ENCODE results near the gene PLTP.
A peak's percentile ranks its signal among the peaks of the same experiment; 100 is the strongest.

PLTP gene

GRCh38 chr20:45920462-45921336 lies 8.7 kb upstream of the PLTP start:
- H3K36me3 ChIP-seq (ENCODE audit: control insufficient read depth in 1 of 2, insufficient read depth in 2 of 2, low read length in 2 of 2): no peaks in the 10 kb centered on the region
- H3K9me3 ChIP-seq (ENCODE audit: control insufficient read depth in 1 of 2, low read length in 2 of 2): no peaks in the 10 kb centered on the region
- H3K4me1 ChIP-seq (ENCODE audit: control insufficient read depth in 1 of 2, insufficient read depth in 2 of 2, low read length in 2 of 2): peaks cover 5 to 26% of the 10 kb centered on the region in 2 donors
- H3K9ac ChIP-seq (ENCODE audit: low read depth in 1 of 2, low read length in 2 of 2): no peak overlapping the region
- no peaks in the 10 kb centered on the region for H3K27me3 ChIP-seq (ENCODE audit: control insufficient read depth in 1 of 2, insufficient read depth in 2 of 2, low read length in 2 of 2)
- no peak overlapping the region for H3K4me3 ChIP-seq (ENCODE audit: low read depth in 1 of 2, low read length in 2 of 2)
- H3K27ac ChIP-seq (ENCODE audit: low read depth, low read length): no peak overlapping the region

- Histone ChIP-seq H3K9ac (ENCODE audit: low read depth in 1 of 2, low read length in 2 of 2) (no peak overlapping the region), H3K4me3 (ENCODE audit: low read depth in 1 of 2, low read length in 2 of 2) (no peak overlapping the region), H3K27me3 (ENCODE audit: control insufficient read depth in 1 of 2, insufficient read depth in 2 of 2, low read length in 2 of 2) (no peaks in the 10 kb centered on the region), H3K27ac (ENCODE audit: low read depth, low read length) (peak overlapping the region; percentile 14), H3K36me3 (ENCODE audit: control insufficient read depth in 1 of 2, insufficient read depth in 2 of 2, low read length in 2 of 2) (no peaks in the 10 kb centered on the region), H3K4me1 (ENCODE audit: control insufficient read depth in 1 of 2, insufficient read depth in 2 of 2, low read length in 2 of 2) (peaks cover 5 to 24% of the 10 kb centered on the region in 2 donors), H3K9me3 (ENCODE audit: control insufficient read depth in 1 of 2, low read length in 2 of 2) (no peaks in the 10 kb centered on the region)
Measured at GRCh38 chr20:45919542-45920399, 7.8 kb upstream of the PLTP start.

- H3K36me3 ChIP-seq (ENCODE audit: control insufficient read depth in 1 of 2, insufficient read depth in 2 of 2, low read length in 2 of 2): no peaks in the 10 kb centered on the region
- H3K4me3 ChIP-seq (ENCODE audit: low read depth in 1 of 2, low read length in 2 of 2): no peak overlapping the region
- no peaks in the 10 kb centered on the region for H3K27me3 ChIP-seq (ENCODE audit: control insufficient read depth in 1 of 2, insufficient read depth in 2 of 2, low read length in 2 of 2)
- peaks cover 5 to 23% of the 10 kb centered on the region in 2 donors for H3K4me1 ChIP-seq (ENCODE audit: control insufficient read depth in 1 of 2, insufficient read depth in 2 of 2, low read length in 2 of 2)
- peak overlapping the region; percentile 14 for H3K27ac ChIP-seq (ENCODE audit: low read depth, low read length)
- no peak overlapping the region for H3K9ac ChIP-seq (ENCODE audit: low read depth in 1 of 2, low read length in 2 of 2)
- no peaks in the 10 kb centered on the region for H3K9me3 ChIP-seq (ENCODE audit: control insufficient read depth in 1 of 2, low read length in 2 of 2)
Measured at GRCh38 chr20:45918779-45919537, 7.0 kb upstream of the PLTP start.

GRCh38 chr20:45918182-45918737 lies 6.3 kb upstream of the PLTP start:
- Histone ChIP-seq H3K9ac (ENCODE audit: low read depth in 1 of 2, low read length in 2 of 2) (peak overlapping the region in 1 of 2 donors; percentile 22), H3K36me3 (ENCODE audit: control insufficient read depth in 1 of 2, insufficient read depth in 2 of 2, low read length in 2 of 2) (no peaks in the 10 kb centered on the region), H3K27me3 (ENCODE audit: control insufficient read depth in 1 of 2, insufficient read depth in 2 of 2, low read length in 2 of 2) (no peaks in the 10 kb centered on the region), H3K4me1 (ENCODE audit: control insufficient read depth in 1 of 2, insufficient read depth in 2 of 2, low read length in 2 of 2) (peaks cover 5 to 23% of the 10 kb centered on the region in 2 donors), H3K4me3 (ENCODE audit: low read depth in 1 of 2, low read length in 2 of 2) (no peak overlapping the region), H3K9me3 (ENCODE audit: control insufficient read depth in 1 of 2, low read length in 2 of 2) (no peaks in the 10 kb centered on the region), H3K27ac (ENCODE audit: low read depth, low read length) (no peak overlapping the region)

GRCh38 chr20:45917790-45918141 lies 5.8 kb upstream of the PLTP start:
- H3K4me1 ChIP-seq (ENCODE audit: control insufficient read depth in 1 of 2, insufficient read depth in 2 of 2, low read length in 2 of 2): peaks cover 5 to 23% of the 10 kb centered on the region in 2 donors
- no peaks in the 10 kb centered on the region for H3K36me3 ChIP-seq (ENCODE audit: control insufficient read depth in 1 of 2, insufficient read depth in 2 of 2, low read length in 2 of 2)
- no peaks in the 10 kb centered on the region for H3K27me3 ChIP-seq (ENCODE audit: control insufficient read depth in 1 of 2, insufficient read depth in 2 of 2, low read length in 2 of 2)
- H3K27ac ChIP-seq (ENCODE audit: low read depth, low read length): peak overlapping the region; percentile 36
- H3K9me3 ChIP-seq (ENCODE audit: control insufficient read depth in 1 of 2, low read length in 2 of 2): no peaks in the 10 kb centered on the region
- no peak overlapping the region for H3K4me3 ChIP-seq (ENCODE audit: low read depth in 1 of 2, low read length in 2 of 2)
- no peak overlapping the region for H3K9ac ChIP-seq (ENCODE audit: low read depth in 1 of 2, low read length in 2 of 2)

GRCh38 chr20:45913116-45913515 lies 1.2 kb upstream of the PLTP start:
- Histone ChIP-seq H3K27ac (ENCODE audit: low read depth, low read length) (no peak overlapping the region), H3K27me3 (ENCODE audit: control insufficient read depth in 1 of 2, insufficient read depth in 2 of 2, low read length in 2 of 2) (no peaks in the 10 kb centered on the region), H3K36me3 (ENCODE audit: control insufficient read depth in 1 of 2, insufficient read depth in 2 of 2, low read length in 2 of 2) (no peaks in the 10 kb centered on the region), H3K9ac (ENCODE audit: low read depth in 1 of 2, low read length in 2 of 2) (no peak overlapping the region), H3K9me3 (ENCODE audit: control insufficient read depth in 1 of 2, low read length in 2 of 2) (no peaks in the 10 kb centered on the region), H3K4me1 (ENCODE audit: control insufficient read depth in 1 of 2, insufficient read depth in 2 of 2, low read length in 2 of 2) (peaks cover 21 to 25% of the 10 kb centered on the region in 2 donors), H3K4me3 (ENCODE audit: low read depth in 1 of 2, low read length in 2 of 2) (no peak overlapping the region)

GRCh38 chr20:45912344-45912682 lies 358 bp upstream of the PLTP start:
- Histone ChIP-seq H3K9ac (ENCODE audit: low read depth in 1 of 2, low read length in 2 of 2) (no peak overlapping the region), H3K9me3 (ENCODE audit: control insufficient read depth in 1 of 2, low read length in 2 of 2) (no peaks in the 10 kb centered on the region), H3K36me3 (ENCODE audit: control insufficient read depth in 1 of 2, insufficient read depth in 2 of 2, low read length in 2 of 2) (peaks cover 0 to 3% of the 10 kb centered on the region in 2 donors), H3K4me3 (ENCODE audit: low read depth in 1 of 2, low read length in 2 of 2) (peak overlapping the region in 1 of 2 donors; percentile 78), H3K27me3 (ENCODE audit: control insufficient read depth in 1 of 2, insufficient read depth in 2 of 2, low read length in 2 of 2) (no peaks in the 10 kb centered on the region), H3K27ac (ENCODE audit: low read depth, low read length) (no peak overlapping the region), H3K4me1 (ENCODE audit: control insufficient read depth in 1 of 2, insufficient read depth in 2 of 2, low read length in 2 of 2) (peaks cover 21 to 24% of the 10 kb centered on the region in 2 donors)

- Histone ChIP-seq H3K4me1 (ENCODE audit: control insufficient read depth in 1 of 2, insufficient read depth in 2 of 2, low read length in 2 of 2) (peaks cover 21 to 24% of the 10 kb centered on the region in 2 donors), H3K27ac (ENCODE audit: low read depth, low read length) (peak overlapping the region; percentile 78), H3K9ac (ENCODE audit: low read depth in 1 of 2, low read length in 2 of 2) (peak overlapping the region; percentile 65 to 89), H3K9me3 (ENCODE audit: control insufficient read depth in 1 of 2, low read length in 2 of 2) (no peaks in the 10 kb centered on the region), H3K4me3 (ENCODE audit: low read depth in 1 of 2, low read length in 2 of 2) (peak overlapping the region; percentile 75 to 78), H3K36me3 (ENCODE audit: control insufficient read depth in 1 of 2, insufficient read depth in 2 of 2, low read length in 2 of 2) (peaks cover 0 to 3% of the 10 kb centered on the region in 2 donors), H3K27me3 (ENCODE audit: control insufficient read depth in 1 of 2, insufficient read depth in 2 of 2, low read length in 2 of 2) (no peaks in the 10 kb centered on the region)
Measured at GRCh38 chr20:45910670-45911485, 1.1 kb downstream of the PLTP start.
